ENCODE measurements around the gene GPATCH1. TPM values are rescaled to one million over a fixed set of nuclear protein-coding genes. Genes with fewer than 3 reads are reported as not detected.
A peak's percentile ranks its signal among the peaks of the same experiment; 100 is the strongest.

GPATCH1 gene
- polyA plus RNA-seq, 1 donor from 2014 or later = 11.5 TPM

- TF ChIP-seq RAD21 (conservative IDR thresholded peaks at IDR 0.05) (peak; percentile 78), SMC3 (conservative IDR thresholded peaks at IDR 0.05; ENCODE audit: poor library complexity) (peak; percentile 79), POLR2AphosphoS5 (IDR thresholded peaks at IDR 0.05) (no peak), EZH2 (IDR thresholded peaks at IDR 0.05; ENCODE audit: borderline replicate concordance, insufficient read depth, low read length, poor library complexity, severe bottlenecking) (no peak), REST (IDR thresholded peaks at IDR 0.05; ENCODE audit: borderline replicate concordance) (no peak), CTCF (IDR thresholded peaks at IDR 0.05; ENCODE audit: poor library complexity, severe bottlenecking) (peak; percentile 88), TAF1 (IDR thresholded peaks at IDR 0.05; ENCODE audit: low read depth) (no peak), MXI1 (conservative IDR thresholded peaks at IDR 0.05; ENCODE audit: poor library complexity, severe bottlenecking) (no peak)
- Histone ChIP-seq H4K20me1 (ENCODE audit: insufficient read depth) (no peaks in the 10 kb centered on the region), H3F3A (ENCODE audit: insufficient read depth, low read length, poor library complexity, severe bottlenecking) (no peaks in the 10 kb centered on the region), H3K79me2 (replicated peaks; ENCODE audit: insufficient read depth, low read length) (no peaks in the 10 kb centered on the region), H3K4me2 (ENCODE audit: low read length) (no peak overlapping the region), H3K27ac (ENCODE audit: low read length) (no peak overlapping the region), H3K4me3 (ENCODE audit: low read length) (no peak overlapping the region), H3K9ac (ENCODE audit: low read length) (no peak overlapping the region), H3K9me2 (ENCODE audit: insufficient read depth, low read length) (no peaks in the 10 kb centered on the region), H2AFZ (ENCODE audit: low read depth, low read length) (no peak overlapping the region), H3K27me3 (ENCODE audit: insufficient read depth, low read depth, low read length) (no peaks in the 10 kb centered on the region), H3K9me3 (ENCODE audit: low read length) (no peaks in the 10 kb centered on the region), H3K36me3 (ENCODE audit: insufficient read depth, low read length) (no peaks in the 10 kb centered on the region)
Measured at GRCh38 chr19:33143897-33144405, 63.0 kb downstream of the GPATCH1 start.

DNA sequence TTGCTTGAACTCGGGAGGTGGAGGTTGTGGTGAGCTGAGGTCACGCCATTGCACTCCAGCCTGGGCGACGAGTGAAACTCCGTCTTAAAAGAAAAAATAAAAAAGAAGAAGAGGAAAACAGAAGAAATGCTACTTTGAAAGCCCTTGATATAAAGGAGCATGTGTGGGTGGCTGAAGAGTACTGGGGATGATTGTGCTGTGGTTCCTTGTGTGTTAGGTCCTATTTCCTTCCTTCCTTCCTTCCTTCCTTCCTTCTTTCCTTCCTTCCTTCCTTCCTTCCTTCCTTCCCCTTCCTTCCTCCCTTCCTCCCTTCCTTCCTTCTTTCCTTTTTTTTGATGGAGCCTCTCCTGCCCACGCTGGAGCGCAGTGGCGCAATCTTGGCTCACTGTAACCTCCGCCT, 65.2 kb downstream of the GPATCH1 start:
- Histone ChIP-seq H3K9me3 (ENCODE audit: low read length) (no peaks in the 10 kb centered on the region), H3K4me2 (ENCODE audit: low read length) (no peak overlapping the region), H3K9me2 (ENCODE audit: insufficient read depth, low read length) (no peaks in the 10 kb centered on the region), H3K9ac (ENCODE audit: low read length) (no peak overlapping the region), H3K27me3 (ENCODE audit: insufficient read depth, low read depth, low read length) (no peaks in the 10 kb centered on the region), H2AFZ (ENCODE audit: low read depth, low read length) (no peak overlapping the region), H3K4me3 (ENCODE audit: low read length) (no peak overlapping the region), H4K20me1 (ENCODE audit: insufficient read depth) (no peaks in the 10 kb centered on the region), H3K27ac (ENCODE audit: low read length) (no peak overlapping the region), H3K79me2 (replicated peaks; ENCODE audit: insufficient read depth, low read length) (no peaks in the 10 kb centered on the region), H3K36me3 (ENCODE audit: insufficient read depth, low read length) (no peaks in the 10 kb centered on the region), H3F3A (ENCODE audit: insufficient read depth, low read length, poor library complexity, severe bottlenecking) (no peaks in the 10 kb centered on the region)
- TF ChIP-seq EZH2 (IDR thresholded peaks at IDR 0.05; ENCODE audit: borderline replicate concordance, insufficient read depth, low read length, poor library complexity, severe bottlenecking) (no peak), RAD21 (conservative IDR thresholded peaks at IDR 0.05) (no peak), POLR2AphosphoS5 (IDR thresholded peaks at IDR 0.05) (no peak), TAF1 (IDR thresholded peaks at IDR 0.05; ENCODE audit: low read depth) (no peak), MXI1 (conservative IDR thresholded peaks at IDR 0.05; ENCODE audit: poor library complexity, severe bottlenecking) (no peak), REST (IDR thresholded peaks at IDR 0.05; ENCODE audit: borderline replicate concordance) (no peak), CTCF (IDR thresholded peaks at IDR 0.05; ENCODE audit: poor library complexity, severe bottlenecking) (no peak)
